ENCODE measurements around the gene PNMA8B. TPM values are rescaled to one million over a fixed set of nuclear protein-coding genes. Genes with fewer than 3 reads are reported as not detected.
"Not testable (repeated sequence)": the region's sequence is repeated elsewhere in the genome, so short reads cannot be mapped to it uniquely, and the experiment has no call there.

Gene PNMA8B
- total RNA-seq, 1 experiment from 2014 or later = not detected

GRCh38 chr19:46502891-46503290 is 7.2 kb upstream of the PNMA8B start:
- TF ChIP-seq, protein P1, sequence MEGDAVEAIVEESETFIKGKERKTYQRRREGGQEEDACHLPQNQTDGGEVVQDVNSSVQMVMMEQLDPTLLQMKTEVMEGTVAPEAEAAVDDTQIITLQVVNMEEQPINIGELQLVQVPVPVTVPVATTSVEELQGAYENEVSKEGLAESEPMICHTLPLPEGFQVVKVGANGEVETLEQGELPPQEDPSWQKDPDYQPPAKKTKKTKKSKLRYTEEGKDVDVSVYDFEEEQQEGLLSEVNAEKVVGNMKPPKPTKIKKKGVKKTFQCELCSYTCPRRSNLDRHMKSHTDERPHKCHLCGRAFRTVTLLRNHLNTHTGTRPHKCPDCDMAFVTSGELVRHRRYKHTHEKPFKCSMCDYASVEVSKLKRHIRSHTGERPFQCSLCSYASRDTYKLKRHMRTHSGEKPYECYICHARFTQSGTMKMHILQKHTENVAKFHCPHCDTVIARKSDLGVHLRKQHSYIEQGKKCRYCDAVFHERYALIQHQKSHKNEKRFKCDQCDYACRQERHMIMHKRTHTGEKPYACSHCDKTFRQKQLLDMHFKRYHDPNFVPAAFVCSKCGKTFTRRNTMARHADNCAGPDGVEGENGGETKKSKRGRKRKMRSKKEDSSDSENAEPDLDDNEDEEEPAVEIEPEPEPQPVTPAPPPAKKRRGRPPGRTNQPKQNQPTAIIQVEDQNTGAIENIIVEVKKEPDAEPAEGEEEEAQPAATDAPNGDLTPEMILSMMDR (IDR thresholded peaks at IDR 0.05; ENCODE audit: unreplicated experiment) = no peak
- H3K4me3 Mint-ChIP-seq (ENCODE audit: unreplicated experiment) = no peak overlapping the region
- H3K36me3 Mint-ChIP-seq (ENCODE audit: insufficient read depth, unreplicated experiment) = no peaks in the 10 kb centered on the region
- H3K9me3 Mint-ChIP-seq (ENCODE audit: unreplicated experiment) = no peaks in the 10 kb centered on the region
- no TSS peak for BruUV-seq (replicated peaks)
- DNase-seq (ENCODE audit: unreplicated experiment) = no peak
- H3K27me3 Mint-ChIP-seq (ENCODE audit: insufficient read depth, unreplicated experiment) = peaks cover 15% of the 10 kb centered on the region
- no peak overlapping the region for H3K27ac Mint-ChIP-seq (ENCODE audit: low read depth, unreplicated experiment)
- ChIA-PET POLR2A (no interaction called here), CTCF (no interaction called here)
- intact Hi-C loops (cut with micrococcal nuclease) = no loop called here
- H3K4me1 Mint-ChIP-seq (ENCODE audit: insufficient read depth, unreplicated experiment) = peaks cover 6% of the 10 kb centered on the region

- ChIA-PET POLR2A (no interaction called here), CTCF (interaction anchor here (0.6 to 1.6 kb wide), 3 partner anchors 12 to 97 kb away, joined by 3 to 6 read pairs (median 6); no protein-coding TSS in a partner anchor)
- Mint-ChIP-seq H3K27me3 (ENCODE audit: insufficient read depth, unreplicated experiment) (peaks cover 15% of the 10 kb centered on the region), H3K27ac (ENCODE audit: low read depth, unreplicated experiment) (no peak overlapping the region), H3K9me3 (ENCODE audit: unreplicated experiment) (no peaks in the 10 kb centered on the region), H3K4me1 (ENCODE audit: insufficient read depth, unreplicated experiment) (peaks cover 6% of the 10 kb centered on the region), H3K4me3 (ENCODE audit: unreplicated experiment) (no peak overlapping the region), H3K36me3 (ENCODE audit: insufficient read depth, unreplicated experiment) (no peaks in the 10 kb centered on the region)
- TF ChIP-seq, protein P1 (IDR thresholded peaks at IDR 0.05; ENCODE audit: unreplicated experiment) = no peak
- no TSS peak for BruUV-seq (replicated peaks)
- intact Hi-C loops (cut with micrococcal nuclease) = no loop called here
- no peak for DNase-seq (ENCODE audit: unreplicated experiment)
Observed at GRCh38 chr19:46499692-46500091, 4.0 kb upstream of the PNMA8B start.

DNA sequence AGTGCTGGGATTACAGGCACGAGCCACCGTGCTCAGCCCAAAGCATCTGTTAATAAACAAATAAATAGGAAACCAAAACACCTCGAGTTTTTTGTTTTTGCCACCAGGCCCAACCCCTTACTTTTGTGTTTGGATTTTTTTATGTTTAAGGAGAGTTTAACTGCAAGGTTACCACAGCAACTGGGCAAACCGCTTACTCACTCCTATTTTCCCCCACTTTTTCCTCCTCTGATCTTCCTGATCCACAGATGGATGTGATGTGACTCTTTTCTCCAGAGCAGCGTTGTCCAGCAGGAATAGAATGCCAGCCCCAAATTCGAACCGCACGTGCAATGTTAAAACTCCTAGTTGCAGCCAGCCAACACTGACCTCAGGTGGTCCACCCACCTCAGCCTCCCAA is 2.1 kb upstream of the PNMA8B start:
- Mint-ChIP-seq H3K36me3 (ENCODE audit: insufficient read depth, unreplicated experiment) (no peaks in the 10 kb centered on the region), H3K27me3 (ENCODE audit: insufficient read depth, unreplicated experiment) (peaks cover 15% of the 10 kb centered on the region), H3K9me3 (ENCODE audit: unreplicated experiment) (no peaks in the 10 kb centered on the region), H3K4me3 (ENCODE audit: unreplicated experiment) (no peak overlapping the region), H3K4me1 (ENCODE audit: insufficient read depth, unreplicated experiment) (peaks cover 6% of the 10 kb centered on the region), H3K27ac (ENCODE audit: low read depth, unreplicated experiment) (no peak overlapping the region)
- CTCF ChIA-PET = interaction anchor here (0.5 to 1.7 kb wide), 3 partner anchors 16 to 227 kb away, joined by 3 to 6 read pairs (median 4); no protein-coding TSS in a partner anchor
- intact Hi-C loops (cut with micrococcal nuclease) = no loop called here
- BruUV-seq (replicated peaks) = no TSS peak
- TF ChIP-seq, protein P1 (IDR thresholded peaks at IDR 0.05; ENCODE audit: unreplicated experiment) = no peak
- POLR2A ChIA-PET = no interaction called here
- no peak for DNase-seq (ENCODE audit: unreplicated experiment)

- H3K27ac Mint-ChIP-seq (ENCODE audit: low read depth, unreplicated experiment); H3K4me1 Mint-ChIP-seq (ENCODE audit: insufficient read depth, unreplicated experiment); BruUV-seq (replicated peaks); intact Hi-C loops (cut with micrococcal nuclease); DNase-seq (ENCODE audit: unreplicated experiment); H3K36me3 Mint-ChIP-seq (ENCODE audit: insufficient read depth, unreplicated experiment); H3K9me3 Mint-ChIP-seq (ENCODE audit: unreplicated experiment); H3K4me3 Mint-ChIP-seq (ENCODE audit: unreplicated experiment): not testable (repeated sequence)
- ChIA-PET POLR2A (interaction anchor here (0.5 kb wide), 1 partner anchor 164 kb away, joined by 3 read pairs; the partner anchor contains the start of gene DACT3), CTCF (interaction anchor here (0.8 to 1.0 kb wide), 2 partner anchors 9 to 101 kb away, joined by 3 read pairs; no protein-coding TSS in a partner anchor)
- H3K27me3 Mint-ChIP-seq (ENCODE audit: insufficient read depth, unreplicated experiment) = peaks cover 15% of the 10 kb centered on the region
Observed at GRCh38 chr19:46496886-46497285, 1.2 kb upstream of the PNMA8B start.

DNA sequence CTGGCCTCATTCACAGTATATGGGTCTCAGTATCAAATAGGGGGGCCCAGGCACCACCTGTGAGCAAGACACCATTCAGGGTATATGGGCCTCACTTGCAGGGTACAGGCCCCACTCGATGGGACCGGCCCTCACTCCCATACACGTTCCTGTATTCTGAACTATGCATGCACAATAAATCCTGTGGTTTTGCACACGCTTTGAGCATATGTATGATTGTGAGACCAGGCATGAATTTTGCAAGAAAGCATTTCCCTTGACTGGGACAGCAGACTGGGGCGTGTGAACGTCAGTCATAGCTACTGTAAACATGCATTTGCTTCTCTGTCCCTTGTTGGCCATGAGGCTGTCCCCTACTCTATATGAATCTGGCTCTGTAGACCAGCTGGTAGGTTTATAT is 637 bp upstream of the PNMA8B start:
- BruUV-seq (replicated peaks) = no TSS peak

More for the DNA sequence above, 637 bp upstream of the PNMA8B start:
- POLR2A ChIA-PET = interaction anchor here (0.5 kb wide), 1 partner anchor 165 kb away, joined by 3 read pairs; the partner anchor contains the start of gene DACT3
- H3K4me1 Mint-ChIP-seq (ENCODE audit: insufficient read depth, unreplicated experiment) = peaks cover 6% of the 10 kb centered on the region
- no peaks in the 10 kb centered on the region for H3K36me3 Mint-ChIP-seq (ENCODE audit: insufficient read depth, unreplicated experiment)
- no peak overlapping the region for H3K27ac Mint-ChIP-seq (ENCODE audit: low read depth, unreplicated experiment)
- intact Hi-C loops (cut with micrococcal nuclease) = no loop called here
- H3K9me3 Mint-ChIP-seq (ENCODE audit: unreplicated experiment) = no peaks in the 10 kb centered on the region
- no peak for DNase-seq (ENCODE audit: unreplicated experiment)
- CTCF ChIA-PET = interaction anchor here (0.6 to 1.0 kb wide), 3 partner anchors 8 to 101 kb away, joined by 3 read pairs; no protein-coding TSS in a partner anchor
- H3K4me3 Mint-ChIP-seq (ENCODE audit: unreplicated experiment) = no peak overlapping the region
- TF ChIP-seq, protein P1 (IDR thresholded peaks at IDR 0.05; ENCODE audit: unreplicated experiment) = no peak
- H3K27me3 Mint-ChIP-seq (ENCODE audit: insufficient read depth, unreplicated experiment) = peaks cover 19% of the 10 kb centered on the region
